ENCODE results near the gene USH2A.

The USH2A gene

DNA sequence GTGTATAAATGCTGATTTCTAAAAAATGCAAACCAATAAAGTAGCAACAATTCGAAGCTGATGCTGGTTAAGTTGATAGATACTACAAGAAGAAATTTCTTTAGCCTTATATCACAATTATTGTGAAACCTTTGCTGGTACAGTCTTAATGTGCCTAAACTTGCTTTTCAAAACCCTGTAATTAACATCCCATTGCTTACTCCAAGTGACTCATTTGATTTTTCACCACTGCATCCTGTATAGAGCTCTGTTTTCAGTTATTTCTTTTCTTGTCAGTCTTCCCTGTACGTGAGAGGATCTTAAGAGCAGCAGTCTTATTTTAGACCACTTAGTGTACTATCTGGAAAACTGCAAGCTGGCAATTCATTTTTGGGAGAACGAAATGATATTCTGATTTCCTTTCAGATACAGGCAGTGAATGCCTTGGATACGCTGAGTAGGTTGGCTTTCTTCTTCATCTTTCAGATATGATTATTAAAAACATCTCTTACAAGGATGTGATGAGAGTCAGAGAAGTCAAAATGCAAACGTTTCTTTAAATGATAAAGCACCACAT, 645.8 kb downstream of the USH2A start:
- TF ChIP-seq, protein P1, sequence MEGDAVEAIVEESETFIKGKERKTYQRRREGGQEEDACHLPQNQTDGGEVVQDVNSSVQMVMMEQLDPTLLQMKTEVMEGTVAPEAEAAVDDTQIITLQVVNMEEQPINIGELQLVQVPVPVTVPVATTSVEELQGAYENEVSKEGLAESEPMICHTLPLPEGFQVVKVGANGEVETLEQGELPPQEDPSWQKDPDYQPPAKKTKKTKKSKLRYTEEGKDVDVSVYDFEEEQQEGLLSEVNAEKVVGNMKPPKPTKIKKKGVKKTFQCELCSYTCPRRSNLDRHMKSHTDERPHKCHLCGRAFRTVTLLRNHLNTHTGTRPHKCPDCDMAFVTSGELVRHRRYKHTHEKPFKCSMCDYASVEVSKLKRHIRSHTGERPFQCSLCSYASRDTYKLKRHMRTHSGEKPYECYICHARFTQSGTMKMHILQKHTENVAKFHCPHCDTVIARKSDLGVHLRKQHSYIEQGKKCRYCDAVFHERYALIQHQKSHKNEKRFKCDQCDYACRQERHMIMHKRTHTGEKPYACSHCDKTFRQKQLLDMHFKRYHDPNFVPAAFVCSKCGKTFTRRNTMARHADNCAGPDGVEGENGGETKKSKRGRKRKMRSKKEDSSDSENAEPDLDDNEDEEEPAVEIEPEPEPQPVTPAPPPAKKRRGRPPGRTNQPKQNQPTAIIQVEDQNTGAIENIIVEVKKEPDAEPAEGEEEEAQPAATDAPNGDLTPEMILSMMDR (IDR thresholded peaks at IDR 0.05; ENCODE audit: low read depth, low read length): no peak
- H3K36me3 ChIP-seq: no peaks in the 10 kb centered on the region
- no peak for DNase-seq
- H3K27me3 ChIP-seq (ENCODE audit: insufficient read depth, low read depth, severe bottlenecking): no peaks in the 10 kb centered on the region
- H3K27ac ChIP-seq: no peak overlapping the region
- H3K4me3 ChIP-seq (ENCODE audit: low read depth, low read length): no peak overlapping the region
- no peaks in the 10 kb centered on the region for H3K9me3 ChIP-seq (ENCODE audit: severe bottlenecking)

DNA sequence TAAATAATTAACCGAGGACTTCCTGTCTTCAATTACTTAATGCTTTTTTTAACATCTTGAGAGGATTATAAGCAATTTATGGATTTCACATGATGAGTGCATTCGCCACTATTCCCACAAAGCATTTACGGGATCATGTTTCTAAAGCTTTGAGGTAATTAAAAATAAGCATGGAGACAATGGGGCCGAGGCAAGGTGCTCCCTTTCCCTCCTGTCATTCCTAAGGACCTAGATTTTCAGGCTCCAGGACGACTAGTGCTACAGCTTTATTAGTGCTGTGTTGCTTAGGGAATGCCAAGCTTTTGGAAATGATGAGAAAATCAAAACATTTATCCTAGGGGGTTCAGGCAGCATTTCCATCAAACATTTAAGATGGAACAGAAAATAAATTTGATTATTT, 646.9 kb downstream of the USH2A start:
- TF ChIP-seq, protein P1 (IDR thresholded peaks at IDR 0.05; ENCODE audit: low read depth, low read length): no peak
- no peak overlapping the region for H3K4me3 ChIP-seq (ENCODE audit: low read depth, low read length)
- H3K27me3 ChIP-seq (ENCODE audit: insufficient read depth, low read depth, severe bottlenecking): no peaks in the 10 kb centered on the region
- DNase-seq: peak; percentile 27
- no peak overlapping the region for H3K27ac ChIP-seq
- no peaks in the 10 kb centered on the region for H3K36me3 ChIP-seq
- H3K9me3 ChIP-seq (ENCODE audit: severe bottlenecking): no peaks in the 10 kb centered on the region

DNA sequence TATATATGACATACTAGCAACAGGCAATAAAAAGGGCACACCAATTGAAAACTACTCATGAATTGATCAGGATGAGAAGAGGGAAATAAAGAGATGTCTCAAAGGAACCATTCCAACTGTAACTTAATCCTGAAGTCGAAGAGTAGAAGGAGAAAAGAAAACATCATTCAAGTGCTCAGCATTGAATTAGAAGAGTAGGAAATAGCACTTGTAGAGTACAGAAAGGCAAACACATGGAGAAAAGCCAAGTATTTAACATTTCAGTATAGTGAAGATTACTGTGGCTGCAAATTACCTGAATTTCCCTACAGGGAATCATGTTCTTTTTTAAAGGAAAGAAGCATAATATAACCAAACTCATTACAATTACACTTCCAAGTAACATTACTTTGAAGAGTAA, 651.1 kb downstream of the USH2A start:
- TF ChIP-seq, protein P1 (IDR thresholded peaks at IDR 0.05; ENCODE audit: low read depth, low read length): no peak
- no peaks in the 10 kb centered on the region for H3K27me3 ChIP-seq (ENCODE audit: insufficient read depth, low read depth, severe bottlenecking)
- no peaks in the 10 kb centered on the region for H3K36me3 ChIP-seq
- H3K9me3 ChIP-seq (ENCODE audit: severe bottlenecking): no peaks in the 10 kb centered on the region
- no peak overlapping the region for H3K4me3 ChIP-seq (ENCODE audit: low read depth, low read length)
- H3K27ac ChIP-seq: no peak overlapping the region
- DNase-seq: no peak

DNA sequence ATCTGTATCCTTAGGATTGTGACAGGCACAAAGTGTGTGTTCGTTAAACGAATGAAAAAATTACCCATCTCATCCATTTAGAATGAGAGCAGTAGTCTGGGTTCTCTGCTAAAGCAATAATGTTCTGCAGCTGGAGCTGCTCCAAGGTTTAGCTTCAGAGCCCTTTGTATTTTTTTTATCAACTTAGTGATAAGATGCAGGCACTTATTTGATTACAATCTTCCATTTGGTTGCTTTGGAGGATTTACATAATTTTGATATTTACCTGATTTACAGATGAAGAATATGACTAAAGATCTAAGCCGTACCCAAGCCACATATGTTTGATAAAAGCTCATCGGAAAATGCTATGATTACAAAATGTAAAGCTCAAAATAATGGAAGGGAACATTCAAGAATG, 654.9 kb downstream of the USH2A start:
- TF ChIP-seq, protein P1 (IDR thresholded peaks at IDR 0.05; ENCODE audit: low read depth, low read length): no peak
- no peak overlapping the region for H3K4me3 ChIP-seq (ENCODE audit: low read depth, low read length)
- H3K27ac ChIP-seq: no peak overlapping the region
- no peak for DNase-seq
- no peaks in the 10 kb centered on the region for H3K9me3 ChIP-seq (ENCODE audit: severe bottlenecking)
- no peaks in the 10 kb centered on the region for H3K36me3 ChIP-seq
- no peaks in the 10 kb centered on the region for H3K27me3 ChIP-seq (ENCODE audit: insufficient read depth, low read depth, severe bottlenecking)

DNA sequence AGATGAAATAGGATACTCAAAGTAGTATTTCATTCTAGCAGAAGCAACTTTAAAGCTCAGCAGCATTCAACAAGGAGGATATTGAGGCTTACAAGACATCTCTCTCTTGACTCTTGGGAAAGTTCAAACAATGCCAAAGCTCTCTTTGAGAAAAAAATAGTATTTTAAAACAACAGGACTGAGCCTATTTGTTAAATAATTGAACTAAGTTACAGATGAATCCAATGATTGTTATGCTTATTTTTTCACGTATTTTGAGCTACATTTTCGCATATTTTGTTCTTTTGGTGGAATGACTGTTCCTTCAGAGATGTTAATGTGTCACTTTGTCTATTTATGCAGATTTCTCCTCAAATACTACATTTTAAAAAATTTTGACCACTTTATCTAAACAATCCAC, 655.5 kb downstream of the USH2A start:
- Histone ChIP-seq H3K4me3 (ENCODE audit: low read depth, low read length) (no peak overlapping the region), H3K27ac (no peak overlapping the region), H3K36me3 (no peaks in the 10 kb centered on the region), H3K9me3 (ENCODE audit: severe bottlenecking) (no peaks in the 10 kb centered on the region), H3K27me3 (ENCODE audit: insufficient read depth, low read depth, severe bottlenecking) (no peaks in the 10 kb centered on the region)
- TF ChIP-seq, protein P1 (IDR thresholded peaks at IDR 0.05; ENCODE audit: low read depth, low read length): no peak
- DNase-seq: no peak

DNA sequence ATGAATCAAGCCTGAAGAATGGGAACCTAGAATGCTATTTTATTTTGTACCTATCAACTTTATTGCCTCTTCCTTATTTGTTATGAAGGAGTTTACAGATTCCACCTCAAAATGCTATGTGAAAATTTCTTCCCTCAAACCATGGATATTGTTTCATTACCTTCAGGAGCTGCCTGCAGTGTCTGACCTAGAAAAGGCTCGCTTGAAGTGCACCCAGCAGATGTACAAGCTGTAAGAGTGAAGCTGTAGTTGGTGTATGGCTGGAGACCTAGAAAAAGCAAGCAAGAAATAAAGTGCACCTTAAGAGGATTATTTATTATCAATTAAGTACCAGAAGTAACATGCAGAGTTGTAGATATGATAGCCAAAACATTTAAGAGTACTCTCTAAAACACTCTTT, 656.7 kb downstream of the USH2A start:
- Histone ChIP-seq H3K9me3 (ENCODE audit: severe bottlenecking) (no peaks in the 10 kb centered on the region), H3K27me3 (ENCODE audit: insufficient read depth, low read depth, severe bottlenecking) (no peaks in the 10 kb centered on the region), H3K27ac (no peak overlapping the region), H3K4me3 (ENCODE audit: low read depth, low read length) (no peak overlapping the region), H3K36me3 (no peaks in the 10 kb centered on the region)
- DNase-seq: no peak
- TF ChIP-seq, protein P1 (IDR thresholded peaks at IDR 0.05; ENCODE audit: low read depth, low read length): no peak

Measured in WERI-Rb-1 (cell line).